Loucy (cell line): ENCODE measurements around the gene BCAS1.
"Not testable (repeated sequence)": the region's sequence is repeated elsewhere in the genome, so short reads cannot be mapped to it uniquely, and the experiment has no call there.

Experiments used
- EZH2phosphoT487 ChIP-seq: fragments of 200-600 bp; IDR thresholded peaks from 2 replicates; pipeline ENCODE4 v1.6.1; 2018; ENCODE audit warnings: antibody characterized with exemption, mild to moderate bottlenecking, moderate library complexity, borderline replicate concordance
- TF ChIP-seq, protein P1 (sequence below): fragments of 200-600 bp; sonication (generic); conservative IDR thresholded peaks from 2 replicates; pipeline ENCODE4 v1.5.1; 2014; ENCODE audit warnings: mild to moderate bottlenecking, antibody characterized with exemption, low read length

DNA sequence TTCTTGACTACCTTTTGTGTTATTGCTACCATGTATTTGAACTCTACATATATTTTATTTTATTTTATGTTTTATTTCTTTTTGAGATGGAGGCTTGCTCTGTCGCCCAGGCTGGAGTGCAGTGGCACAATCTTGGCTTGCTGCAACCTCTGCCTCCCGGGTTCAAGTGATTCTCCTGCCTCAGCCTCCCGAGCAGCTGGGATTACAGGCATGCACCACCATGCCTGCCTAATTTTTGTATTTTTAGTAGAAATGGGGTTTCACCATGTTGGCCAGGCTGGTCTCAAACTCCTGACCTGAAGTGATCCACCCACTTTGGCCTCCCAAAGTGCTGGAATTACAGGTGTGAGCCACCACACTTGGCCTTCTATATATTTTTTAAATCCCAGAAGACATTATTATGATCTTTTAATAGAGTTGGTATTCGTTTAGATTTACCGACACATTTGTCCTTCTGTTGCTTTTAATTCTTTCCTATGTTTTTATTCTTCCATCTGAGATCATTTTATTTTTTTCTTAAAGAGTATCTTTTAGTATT lies 137.7 kb downstream of the BCAS1 start:
- TF ChIP-seq, protein P1, sequence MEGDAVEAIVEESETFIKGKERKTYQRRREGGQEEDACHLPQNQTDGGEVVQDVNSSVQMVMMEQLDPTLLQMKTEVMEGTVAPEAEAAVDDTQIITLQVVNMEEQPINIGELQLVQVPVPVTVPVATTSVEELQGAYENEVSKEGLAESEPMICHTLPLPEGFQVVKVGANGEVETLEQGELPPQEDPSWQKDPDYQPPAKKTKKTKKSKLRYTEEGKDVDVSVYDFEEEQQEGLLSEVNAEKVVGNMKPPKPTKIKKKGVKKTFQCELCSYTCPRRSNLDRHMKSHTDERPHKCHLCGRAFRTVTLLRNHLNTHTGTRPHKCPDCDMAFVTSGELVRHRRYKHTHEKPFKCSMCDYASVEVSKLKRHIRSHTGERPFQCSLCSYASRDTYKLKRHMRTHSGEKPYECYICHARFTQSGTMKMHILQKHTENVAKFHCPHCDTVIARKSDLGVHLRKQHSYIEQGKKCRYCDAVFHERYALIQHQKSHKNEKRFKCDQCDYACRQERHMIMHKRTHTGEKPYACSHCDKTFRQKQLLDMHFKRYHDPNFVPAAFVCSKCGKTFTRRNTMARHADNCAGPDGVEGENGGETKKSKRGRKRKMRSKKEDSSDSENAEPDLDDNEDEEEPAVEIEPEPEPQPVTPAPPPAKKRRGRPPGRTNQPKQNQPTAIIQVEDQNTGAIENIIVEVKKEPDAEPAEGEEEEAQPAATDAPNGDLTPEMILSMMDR = not testable (repeated sequence)
- TF ChIP-seq EZH2phosphoT487 = not testable (repeated sequence)
